HG03575 (cell line): ENCODE data around the gene XYLT1.
"Not testable (repeated sequence)": the region's sequence is repeated elsewhere in the genome, so short reads cannot be mapped to it uniquely, and the experiment has no call there.

ENCODE experiments used
- ATAC-seq: cut with Tn5 transposase; IDR thresholded peaks from one replicate; pipeline ENCODE4 v1.9.1; 2021; ENCODE audit not compliant: unreplicated experiment, insufficient number of reproducible peaks, low FRiP score; ENCODE audit errors: extremely low read depth

The XYLT1 gene

GRCh38 chr16:17350207-17350606 is 120.6 kb downstream of the XYLT1 start:
- no peak for ATAC-seq

DNA sequence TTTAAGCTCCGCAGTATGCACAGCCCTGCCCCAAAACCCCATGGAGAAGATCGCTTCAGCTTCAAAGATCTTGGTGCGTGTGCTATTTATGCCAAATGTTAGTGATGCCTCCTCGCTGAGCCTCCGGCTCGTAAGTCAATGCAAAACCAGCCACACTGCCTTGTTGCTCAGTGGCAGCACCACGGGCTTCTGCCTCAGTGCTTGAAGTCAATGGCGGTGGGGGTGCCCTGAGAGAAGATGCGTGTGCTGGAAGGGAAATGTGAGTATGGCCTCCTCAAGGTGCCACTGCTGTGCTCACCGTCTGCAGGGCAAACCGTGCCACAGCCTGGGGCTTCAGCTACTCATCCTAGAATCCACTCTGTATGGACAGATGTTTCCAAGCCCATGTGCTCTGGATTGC is 121.9 kb downstream of the XYLT1 start:
- ATAC-seq: no peak

DNA sequence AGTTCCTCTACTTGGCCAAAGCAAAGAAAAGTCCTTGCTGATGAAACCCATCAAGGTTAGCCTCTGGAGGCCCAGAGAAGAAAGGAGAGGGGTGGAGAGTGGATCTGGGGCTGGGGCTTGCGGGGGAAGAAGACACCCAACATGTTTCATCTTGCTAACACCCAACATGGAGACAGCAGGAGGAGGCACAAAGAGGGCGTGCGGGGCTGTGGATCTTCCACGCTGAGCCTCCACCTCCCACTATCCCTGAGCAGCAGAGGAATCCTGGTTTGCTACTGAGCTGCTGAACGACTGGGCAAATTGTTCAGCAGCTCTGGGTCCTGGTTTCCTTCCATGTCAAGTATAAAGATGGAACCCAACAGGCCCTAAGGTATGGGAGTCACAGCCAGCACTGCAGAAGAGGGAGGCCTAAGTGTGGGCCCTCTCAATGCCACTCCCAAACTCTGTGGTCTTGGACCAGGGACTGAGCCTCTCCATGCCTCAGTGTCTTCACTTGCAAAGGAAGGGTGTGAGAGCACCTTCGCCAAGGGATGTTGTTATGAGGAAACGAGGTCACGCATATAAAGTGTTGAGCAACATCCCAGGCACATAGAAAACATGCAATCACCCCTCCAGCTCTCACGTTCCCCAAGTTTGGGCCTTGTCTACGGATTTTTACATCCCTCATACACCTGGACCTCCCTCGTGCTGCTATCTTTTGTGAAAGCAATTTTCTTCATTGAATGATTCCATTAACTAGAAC is 122.5 kb downstream of the XYLT1 start:
- ATAC-seq: no peak

- ATAC-seq: no peak
Observed at GRCh38 chr16:17347624-17348023, 123.1 kb downstream of the XYLT1 start.

DNA sequence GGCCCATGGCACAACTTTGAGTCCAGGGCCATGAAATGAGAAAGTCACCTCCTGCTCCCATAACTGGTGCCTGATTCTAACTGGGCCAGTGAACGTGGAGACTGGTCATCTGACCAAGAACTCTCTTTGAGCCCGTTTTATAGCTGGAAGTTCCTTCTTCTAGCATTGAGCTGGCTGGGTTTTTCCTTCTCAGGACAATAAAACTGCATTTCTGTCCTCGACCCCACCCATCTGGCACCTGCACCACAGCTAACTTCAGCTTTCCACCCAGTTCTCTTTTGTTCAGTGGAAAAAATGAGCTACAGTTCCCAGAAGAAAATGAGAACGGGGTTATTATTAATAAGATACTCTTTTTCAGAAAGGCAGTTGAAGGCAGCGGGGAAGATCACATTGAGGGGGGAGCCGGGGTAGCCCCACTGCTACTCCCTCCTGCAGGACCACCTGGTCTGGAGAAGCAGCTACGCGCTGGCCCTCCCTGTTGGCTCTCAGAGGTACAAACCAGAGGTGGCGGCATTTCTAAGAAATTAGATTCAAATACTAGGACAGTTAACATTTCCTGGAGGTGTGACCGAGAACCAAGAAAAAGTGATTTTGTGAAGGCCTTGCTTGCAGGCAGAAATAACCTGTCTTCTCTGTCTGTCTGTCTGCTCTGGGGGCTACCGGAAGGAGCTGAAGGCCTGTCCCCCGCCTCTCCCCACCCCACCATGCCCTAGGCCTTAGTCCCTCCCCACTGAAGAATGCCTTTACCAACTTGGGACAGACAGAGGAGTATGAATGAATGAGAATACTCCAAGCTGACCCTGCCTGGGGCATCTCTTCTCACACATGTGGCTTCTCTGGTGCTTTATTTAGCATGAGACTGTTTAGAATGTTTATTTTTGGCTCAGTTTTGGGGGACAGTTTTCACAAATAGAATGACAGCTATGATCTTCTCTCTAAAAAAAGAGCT is 123.9 kb downstream of the XYLT1 start:
- ATAC-seq: no peak

DNA sequence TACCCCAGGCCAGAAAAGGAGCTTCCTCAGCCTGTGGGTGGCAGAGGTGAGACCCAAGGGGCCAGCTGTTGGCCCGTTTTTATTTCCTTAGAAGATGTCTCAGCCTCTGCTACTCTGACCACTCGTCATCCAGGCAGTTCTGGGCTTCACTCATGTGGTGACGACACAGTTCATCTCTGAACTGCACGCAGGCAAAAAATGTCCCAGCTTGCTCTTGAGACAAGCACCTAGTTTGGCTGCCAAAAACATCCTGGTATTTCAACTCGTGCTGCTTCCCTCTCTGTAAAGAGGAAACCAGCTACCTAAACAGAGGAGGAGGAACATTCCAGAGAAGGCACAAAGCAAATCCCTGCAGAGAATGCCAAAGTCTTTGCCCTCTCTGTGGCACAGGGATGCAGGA is 125.7 kb downstream of the XYLT1 start:
- ATAC-seq: no peak

GRCh38 chr16:17343728-17344127 is 127.0 kb downstream of the XYLT1 start:
- no peak for ATAC-seq

GRCh38 chr16:17343028-17343427 is 127.7 kb downstream of the XYLT1 start:
- no peak for ATAC-seq

DNA sequence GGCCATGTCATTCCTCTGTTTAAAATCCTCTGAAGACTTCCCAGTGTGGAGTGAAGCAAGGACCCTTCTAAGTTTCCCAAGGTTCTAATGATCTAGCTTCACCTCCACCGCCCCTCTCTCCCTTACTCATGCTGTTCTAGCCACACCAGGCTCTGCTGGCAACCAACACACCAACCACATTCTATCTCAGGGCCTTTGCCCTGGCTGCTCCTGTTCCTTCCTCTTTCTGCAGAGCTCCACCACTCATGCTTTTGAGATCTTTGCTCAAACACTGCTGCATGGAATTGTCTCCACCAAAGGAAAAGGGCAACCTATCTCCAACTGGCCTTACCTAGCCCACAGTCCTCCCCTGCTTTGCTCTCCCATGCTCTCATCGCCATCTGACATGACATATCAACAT is 128.7 kb downstream of the XYLT1 start:
- ATAC-seq: no peak

DNA sequence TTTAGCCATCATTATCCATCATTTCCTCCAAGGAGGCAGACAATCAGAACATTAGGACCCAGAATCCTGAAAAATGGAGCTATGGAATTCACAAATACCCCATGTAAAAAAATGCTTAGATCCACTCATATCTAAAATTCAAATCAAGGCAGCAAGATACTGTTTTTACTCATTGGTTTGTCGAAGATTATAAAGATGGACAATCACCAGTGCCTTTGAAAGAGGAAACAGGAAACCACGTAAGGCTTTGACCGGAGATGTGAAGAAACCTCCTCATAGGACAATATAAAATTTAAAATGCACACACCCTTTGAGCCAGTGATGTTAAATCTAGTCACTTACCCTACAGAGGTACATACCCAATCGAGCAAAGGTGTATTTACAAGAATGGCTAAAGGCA is 130.0 kb downstream of the XYLT1 start:
- ATAC-seq: no peak

GRCh38 chr16:17339764-17340541 is 130.8 kb downstream of the XYLT1 start:
- no peak for ATAC-seq

GRCh38 chr16:17338244-17338643 is 132.5 kb downstream of the XYLT1 start:
- ATAC-seq: no peak

GRCh38 chr16:17336530-17336900 is 134.2 kb downstream of the XYLT1 start:
- no peak for ATAC-seq

DNA sequence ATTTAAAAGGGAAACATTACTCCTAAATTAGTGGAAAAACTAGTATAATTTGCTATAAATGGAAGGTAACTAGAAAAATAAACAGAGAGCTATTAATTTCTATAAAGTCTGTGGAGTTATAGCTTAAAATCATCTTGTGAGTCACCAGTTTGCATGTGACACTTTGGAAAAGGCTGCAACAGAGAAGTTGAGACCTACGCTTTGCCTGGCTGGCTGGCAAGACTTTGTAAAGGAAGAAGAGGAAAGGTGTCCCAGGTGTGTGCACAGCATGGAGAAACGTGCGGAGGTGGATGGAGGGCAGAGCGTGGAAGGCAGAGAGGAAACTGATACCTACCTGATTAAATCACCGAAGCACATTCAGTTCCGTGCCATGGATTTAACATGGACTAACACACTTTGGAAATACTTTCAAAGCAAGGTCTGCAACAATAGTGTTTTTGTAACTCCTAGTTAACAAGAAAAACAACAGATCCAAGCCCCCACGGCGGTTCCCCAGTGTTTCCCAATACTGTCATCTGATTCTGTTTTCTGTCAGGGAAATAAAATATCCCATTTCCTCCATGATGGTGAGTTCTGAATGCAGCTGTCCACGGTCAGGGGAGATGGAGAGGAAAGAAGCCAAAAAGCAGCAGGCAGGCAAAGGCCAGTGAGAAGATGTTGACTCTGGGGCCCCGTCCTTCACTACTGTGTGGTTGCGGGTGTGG is 134.8 kb downstream of the XYLT1 start:
- no peak for ATAC-seq

DNA sequence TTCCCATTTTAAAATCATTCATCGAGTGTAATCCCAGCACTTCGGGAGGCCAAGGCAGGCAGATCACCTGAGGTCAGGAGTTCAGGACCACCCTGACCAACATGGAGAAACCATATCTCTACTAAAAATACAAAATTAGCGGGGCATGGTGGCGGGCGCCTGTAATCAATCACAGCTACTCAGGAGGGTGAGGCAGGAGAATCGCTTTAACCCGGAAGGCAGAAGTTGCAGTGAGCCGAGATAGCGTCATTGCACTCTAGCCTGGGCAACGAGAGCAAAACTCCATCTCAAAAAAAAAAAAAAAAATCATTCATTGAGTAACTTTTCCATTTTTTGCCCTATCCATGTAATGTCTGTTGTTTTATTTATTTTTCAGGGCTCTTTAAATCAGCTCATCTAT is 135.4 kb downstream of the XYLT1 start:
- not testable (repeated sequence) for ATAC-seq

- ATAC-seq: no peak
Observed at GRCh38 chr16:17334096-17334495, 136.7 kb downstream of the XYLT1 start.

- ATAC-seq: no peak
Observed at GRCh38 chr16:17333229-17333628, 137.5 kb downstream of the XYLT1 start.

DNA sequence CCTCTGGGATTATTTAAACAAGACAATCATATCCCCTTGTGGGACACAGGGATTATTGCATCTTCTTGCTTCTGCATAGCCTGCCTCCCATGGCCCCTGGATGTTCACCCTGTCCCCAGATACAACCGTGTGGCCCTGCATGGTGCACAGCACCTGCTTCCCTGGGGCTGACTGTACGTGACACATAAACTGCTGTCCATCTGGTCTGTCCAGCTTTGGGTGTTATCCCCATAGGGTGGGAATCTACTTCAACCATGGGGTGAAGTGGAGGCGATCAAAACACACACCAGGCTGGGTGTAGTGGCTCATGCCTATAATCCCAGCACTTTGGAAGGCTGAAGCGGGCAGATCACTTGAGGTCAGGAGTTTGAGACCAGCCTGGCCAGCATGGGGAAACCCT is 138.8 kb downstream of the XYLT1 start:
- no peak for ATAC-seq

DNA sequence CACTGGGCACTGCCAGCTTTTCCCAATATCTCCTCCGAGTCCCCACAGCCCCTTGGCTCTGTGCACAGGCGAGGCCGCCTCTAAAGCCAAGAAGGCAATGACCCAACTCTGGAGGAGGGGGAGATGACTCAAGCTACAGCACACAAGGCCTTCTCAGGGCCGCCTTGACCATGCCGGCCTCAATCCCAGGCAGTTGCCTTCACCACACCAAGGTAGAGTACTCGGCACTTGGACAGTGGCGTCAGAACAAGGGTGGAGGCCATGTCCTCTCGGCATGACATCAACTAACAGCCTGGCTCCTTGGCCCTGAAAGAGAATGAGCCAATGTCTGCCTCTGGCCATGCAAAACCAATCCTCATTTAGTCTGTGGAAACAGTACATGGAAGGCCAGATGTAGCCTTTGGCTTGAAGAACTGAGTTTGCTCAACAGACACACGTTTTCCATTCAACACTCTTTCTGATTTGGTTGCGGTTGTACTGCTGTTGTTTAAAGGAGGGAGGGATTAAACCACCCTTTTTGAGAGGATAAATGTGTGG is 139.6 kb downstream of the XYLT1 start:
- no peak for ATAC-seq
